ENCODE data around the gene SYTL2.

Gene SYTL2

GRCh38 chr11:85737738-85738137 is 73.2 kb downstream of the SYTL2 start:
- Histone ChIP-seq H3K4me1 (no peaks in the 10 kb centered on the region), H3K27me3 (peaks cover 8% of the 10 kb centered on the region; the same call in 1 of the 2 replicates), H3K36me3 (no peaks in the 10 kb centered on the region), H3K4me3 (ENCODE audit: low read depth, low read length) (no peak overlapping the region), H3K9me3 (no peaks in the 10 kb centered on the region)
- no peak for DNase-seq
- TF ChIP-seq CTCF (IDR thresholded peaks at IDR 0.05; ENCODE audit: low read depth, low read length): no peak

GRCh38 chr11:85735876-85736460 is 75.0 kb downstream of the SYTL2 start:
- no peaks in the 10 kb centered on the region for H3K36me3 ChIP-seq
- peaks cover 8% of the 10 kb centered on the region; the same call in 1 of the 2 replicates for H3K27me3 ChIP-seq
- no peak overlapping the region for H3K4me3 ChIP-seq (ENCODE audit: low read depth, low read length)
- no peaks in the 10 kb centered on the region for H3K9me3 ChIP-seq
- no peak for DNase-seq
- no peak for TF ChIP-seq CTCF (IDR thresholded peaks at IDR 0.05; ENCODE audit: low read depth, low read length)
- H3K4me1 ChIP-seq: no peaks in the 10 kb centered on the region

- no peak for TF ChIP-seq CTCF (IDR thresholded peaks at IDR 0.05; ENCODE audit: low read depth, low read length)
- DNase-seq: no peak
- no peaks in the 10 kb centered on the region for H3K36me3 ChIP-seq
- H3K9me3 ChIP-seq: no peaks in the 10 kb centered on the region
- H3K4me3 ChIP-seq (ENCODE audit: low read depth, low read length): no peak overlapping the region
- peaks cover 8% of the 10 kb centered on the region; the same call in 1 of the 2 replicates for H3K27me3 ChIP-seq
- H3K4me1 ChIP-seq: no peaks in the 10 kb centered on the region
These were observed 78.0 kb downstream of the SYTL2 start for GRCh38 chr11:85732965-85733364.

GRCh38 chr11:85726381-85726780 is 84.6 kb downstream of the SYTL2 start:
- TF ChIP-seq CTCF (IDR thresholded peaks at IDR 0.05; ENCODE audit: low read depth, low read length): no peak
- Histone ChIP-seq H3K4me1 (no peaks in the 10 kb centered on the region), H3K36me3 (no peaks in the 10 kb centered on the region), H3K4me3 (ENCODE audit: low read depth, low read length) (no peak overlapping the region), H3K27me3 (peaks cover 9% of the 10 kb centered on the region; the same call in 1 of the 2 replicates), H3K9me3 (no peaks in the 10 kb centered on the region)
- DNase-seq: no peak

GRCh38 chr11:85725510-85726258 is 85.3 kb downstream of the SYTL2 start:
- Histone ChIP-seq H3K4me3 (ENCODE audit: low read depth, low read length) (no peak overlapping the region), H3K4me1 (no peaks in the 10 kb centered on the region), H3K36me3 (no peaks in the 10 kb centered on the region), H3K27me3 (peaks cover 11% of the 10 kb centered on the region), H3K9me3 (no peaks in the 10 kb centered on the region)
- DNase-seq: no peak
- TF ChIP-seq CTCF (IDR thresholded peaks at IDR 0.05; ENCODE audit: low read depth, low read length): no peak

All from BE2C (cell line).